MM.1S (cell line): ENCODE data around the gene LCE1C.

Experiments used
- EZH2phosphoT487 ChIP-seq: fragments of 300-600 bp; sonication (generic); IDR thresholded peaks from 2 replicates; pipeline ENCODE4 v1.6.1; 2018; ENCODE audit warnings: antibody characterized with exemption, low read length
- TF ChIP-seq, protein P1 (sequence below): fragments of 300-600 bp; sonication (generic); IDR thresholded peaks from 2 replicates; pipeline ENCODE4 v1.5.1; 2016; ENCODE audit warnings: antibody characterized with exemption, low read length, mixed read lengths

DNA sequence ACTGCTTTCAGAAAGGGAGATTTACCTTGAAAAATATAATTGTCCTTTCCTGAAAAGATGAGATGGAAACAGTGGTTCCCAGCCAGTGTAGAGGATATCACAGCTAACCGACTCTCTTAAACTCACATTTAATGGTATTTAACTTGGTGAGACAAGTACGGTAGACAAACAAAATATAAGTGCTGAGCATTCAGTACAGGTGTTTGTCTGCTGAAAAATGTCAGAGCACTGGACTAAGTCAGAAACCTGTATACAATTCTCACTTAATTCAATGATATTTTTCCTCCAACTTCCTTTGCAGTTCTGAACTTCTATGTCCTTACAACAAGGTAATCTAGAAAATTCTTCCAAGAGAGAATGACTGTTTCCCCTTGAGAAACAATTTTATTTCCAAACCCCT lies 5.2 kb upstream of the LCE1C start, which contains the start of gene LCE1B:
- TF ChIP-seq, protein P1, sequence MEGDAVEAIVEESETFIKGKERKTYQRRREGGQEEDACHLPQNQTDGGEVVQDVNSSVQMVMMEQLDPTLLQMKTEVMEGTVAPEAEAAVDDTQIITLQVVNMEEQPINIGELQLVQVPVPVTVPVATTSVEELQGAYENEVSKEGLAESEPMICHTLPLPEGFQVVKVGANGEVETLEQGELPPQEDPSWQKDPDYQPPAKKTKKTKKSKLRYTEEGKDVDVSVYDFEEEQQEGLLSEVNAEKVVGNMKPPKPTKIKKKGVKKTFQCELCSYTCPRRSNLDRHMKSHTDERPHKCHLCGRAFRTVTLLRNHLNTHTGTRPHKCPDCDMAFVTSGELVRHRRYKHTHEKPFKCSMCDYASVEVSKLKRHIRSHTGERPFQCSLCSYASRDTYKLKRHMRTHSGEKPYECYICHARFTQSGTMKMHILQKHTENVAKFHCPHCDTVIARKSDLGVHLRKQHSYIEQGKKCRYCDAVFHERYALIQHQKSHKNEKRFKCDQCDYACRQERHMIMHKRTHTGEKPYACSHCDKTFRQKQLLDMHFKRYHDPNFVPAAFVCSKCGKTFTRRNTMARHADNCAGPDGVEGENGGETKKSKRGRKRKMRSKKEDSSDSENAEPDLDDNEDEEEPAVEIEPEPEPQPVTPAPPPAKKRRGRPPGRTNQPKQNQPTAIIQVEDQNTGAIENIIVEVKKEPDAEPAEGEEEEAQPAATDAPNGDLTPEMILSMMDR, result no peak
- TF ChIP-seq EZH2phosphoT487, result no peak
